PC-9 (cell line): Measurements from ENCODE around the gene KRT6C. TPM values are rescaled to one million over a fixed set of nuclear protein-coding genes. Genes with fewer than 3 reads are reported as not detected.
"Not testable (repeated sequence)": the region's sequence is repeated elsewhere in the genome, so short reads cannot be mapped to it uniquely, and the experiment has no call there.

Source experiments
- BruUV-seq: library from RNA; stranded (reverse); fragments of 400-500 nt; replicated peaks from 2 replicates; lab custom pipeline; 2021; lab: Mats Ljungman, UMichigan
- CTCF ChIA-PET: fragments of 300-600 bp; sonication (Branson Sonifier 250); formaldehyde crosslinking; loops from one replicate; lab custom pipeline; 2022; ENCODE audit warnings: antibody characterized with exemption; lab: Charles Lee
- POLR2A ChIA-PET: fragments of 300-600 bp; sonication (Branson Sonifier 250); formaldehyde crosslinking; loops from one replicate; lab custom pipeline; 2022; ENCODE audit warnings: antibody characterized with exemption; ENCODE audit not compliant: unreplicated experiment; lab: Charles Lee
- DNase-seq, 2 experiments: peaks; one replicate each; pipeline versions ENCODE4 v3.0.0 to v3.0.0-alpha.2; 2015 to 2022; ENCODE audit warnings: mixed read lengths in 1 of 2
- H2AFZ ChIP-seq: fragments of 200-600 bp; sonication (generic); 2 replicates; pipeline ENCODE4 v1.8.1; 2017; ENCODE audit warnings: antibody characterized with exemption
- H3F3A ChIP-seq: fragments of 200-600 bp; sonication (generic); 2 replicates; pipeline ENCODE4 v1.8.1; 2017; ENCODE audit warnings: antibody characterized with exemption, mild to moderate bottlenecking, low read depth; ENCODE audit not compliant: insufficient read depth
- H3K27ac ChIP-seq: fragments of 200-600 bp; sonication (generic); 2 replicates; pipeline ENCODE4 v1.6.1; 2016; ENCODE audit warnings: mixed run types
- H3K27me3 ChIP-seq: fragments of 200-600 bp; sonication (generic); 2 replicates; pipeline ENCODE4 v1.6.1; 2016; ENCODE audit warnings: low read depth, mixed run types; ENCODE audit not compliant: insufficient read depth
- H3K36me3 ChIP-seq: fragments of 200-600 bp; sonication (generic); 2 replicates; pipeline ENCODE4 v1.6.1; 2016; ENCODE audit warnings: low read depth, mixed run types
- H3K4me1 ChIP-seq: fragments of 200-600 bp; sonication (generic); replicated peaks from 2 replicates; pipeline ENCODE4 v1.6.1; 2016; ENCODE audit warnings: mixed run types; ENCODE audit not compliant: insufficient read depth
- H3K4me2 ChIP-seq: fragments of 200-600 bp; sonication (generic); 2 replicates; pipeline ENCODE4 v1.6.1; 2017; ENCODE audit warnings: mixed run types
- H3K4me3 ChIP-seq: fragments of 200-600 bp; sonication (generic); 2 replicates; pipeline ENCODE4 v1.6.1; 2016; ENCODE audit warnings: mixed run types
- H3K79me2 ChIP-seq: fragments of 200-600 bp; sonication (generic); 2 replicates; pipeline ENCODE4 v1.6.1; 2017; ENCODE audit warnings: low read depth, mixed run types
- H3K9me2 ChIP-seq: fragments of 200-600 bp; sonication (generic); 2 replicates; pipeline ENCODE4 v1.8.1; 2017; ENCODE audit warnings: mild to moderate bottlenecking; ENCODE audit not compliant: insufficient read depth
- H3K9me3 ChIP-seq: fragments of 200-600 bp; sonication (generic); 2 replicates; pipeline ENCODE4 v1.8.1; 2016; ENCODE audit warnings: low read depth; ENCODE audit not compliant: insufficient read depth
- H4K20me1 ChIP-seq: fragments of 200-600 bp; sonication (generic); 2 replicates; pipeline ENCODE4 v1.8.1; 2017; ENCODE audit not compliant: insufficient read depth
- CTCF ChIP-seq: fragments of 200-600 bp; sonication (generic); conservative IDR thresholded peaks from 2 replicates; pipeline ENCODE4 v1.6.1; 2017; ENCODE audit warnings: mixed run types, antibody characterized with exemption, mild to moderate bottlenecking, moderate library complexity
- EZH2 ChIP-seq: fragments of 200-600 bp; sonication (generic); IDR thresholded peaks from 2 replicates; pipeline ENCODE4 v1.8.0; 2017; ENCODE audit warnings: antibody characterized with exemption, low read depth
- intact Hi-C: fragments of 100-400 bp; cut with micrococcal nuclease; formaldehyde crosslinking; loops from one replicate; pipeline ENCODE4 v1.10.0; 2022; ENCODE audit not compliant: unreplicated experiment
- total RNA-seq: library from RNA; stranded (reverse); gene quantifications from 2 replicates; pipeline ENCODE4 v1.2.3, GENCODE V29; 2021

Gene KRT6C
- total RNA-seq, 1 experiment from 2014 or later = not detected

GRCh38 chr12:52494518-52494917 lies 20.9 kb upstream of the KRT6C start:
- Histone ChIP-seq H3F3A (peaks cover 20% of the 10 kb centered on the region; the same call in 1 of the 2 replicates), H3K4me3 (no peak overlapping the region), H3K36me3 (no peaks in the 10 kb centered on the region), H3K27me3 (no peaks in the 10 kb centered on the region), H3K79me2 (no peaks in the 10 kb centered on the region), H2AFZ (no peak overlapping the region), H4K20me1 (no peaks in the 10 kb centered on the region), H3K4me1 (peaks cover 41% of the 10 kb centered on the region), H3K9me2 (no peaks in the 10 kb centered on the region), H3K27ac (no peak overlapping the region), H3K9me3 (no peaks in the 10 kb centered on the region), H3K4me2 (peak overlapping the region; percentile 10; the same call in 1 of the 2 replicates)
- intact Hi-C loops = loop anchor here (2.0 to 5.0 kb wide), 3 partner anchors 52 to 376 kb away; no protein-coding TSS in a partner anchor
- DNase-seq = peak in 1 of 2 experiments; percentile 70
- no TSS peak for BruUV-seq
- ChIA-PET CTCF (interaction anchor here (1.1 to 1.3 kb wide), 3 partner anchors 13 to 376 kb away, joined by 3 to 5 read pairs (median 5); no protein-coding TSS in a partner anchor), POLR2A (interaction anchor here (0.5 to 1.0 kb wide), 7 partner anchors 29 to 805 kb away, joined by 3 to 9 read pairs (median 3); partner anchors contain the start of gene MYG1)
- TF ChIP-seq CTCF (no peak), EZH2 (no peak)

- Histone ChIP-seq H2AFZ (no peak overlapping the region), H3K9me3 (no peaks in the 10 kb centered on the region), H3K4me1 (peaks cover 41% of the 10 kb centered on the region), H3K9me2 (no peaks in the 10 kb centered on the region), H3K4me3 (no peak overlapping the region), H3K4me2 (no peak overlapping the region), H4K20me1 (no peaks in the 10 kb centered on the region), H3F3A (peaks cover 20% of the 10 kb centered on the region; the same call in 1 of the 2 replicates), H3K27ac (no peak overlapping the region), H3K36me3 (no peaks in the 10 kb centered on the region), H3K27me3 (no peaks in the 10 kb centered on the region), H3K79me2 (no peaks in the 10 kb centered on the region)
- CTCF ChIA-PET = interaction anchor here (1.1 to 1.3 kb wide), 3 partner anchors 13 to 377 kb away, joined by 3 to 5 read pairs (median 5); no protein-coding TSS in a partner anchor
- intact Hi-C loops = loop anchor here (2.0 to 5.0 kb wide), 3 partner anchors 51 to 377 kb away; no protein-coding TSS in a partner anchor
- POLR2A ChIA-PET = interaction anchor here (0.5 to 1.0 kb wide), 5 partner anchors 30 to 702 kb away, joined by 3 to 9 read pairs (median 3); no protein-coding TSS in a partner anchor
- BruUV-seq = no TSS peak
- DNase-seq = no peak
- TF ChIP-seq CTCF = no peak
- TF ChIP-seq EZH2 = no peak
Observed at GRCh38 chr12:52494100-52494499, 20.5 kb upstream of the KRT6C start.

- BruUV-seq = no TSS peak
- ChIA-PET CTCF (interaction anchor here (0.8 kb wide), 1 partner anchor 51 kb away, joined by 4 read pairs; no protein-coding TSS in a partner anchor), POLR2A (interaction anchor here (0.5 to 0.9 kb wide), 7 partner anchors 8 to 341 kb away, joined by 3 to 6 read pairs (median 4); partner anchors contain the start of gene KRT5)
Observed at GRCh38 chr12:52493172-52493571, 19.6 kb upstream of the KRT6C start, which contains the start of gene KRT6A. KRT6A (minus strand) TSS chr12:52493257; CDS start chr12:52493188, 69 bp downstream.

GRCh38 chr12:52492405-52492804 lies 18.8 kb upstream of the KRT6C start:
- H3K27ac ChIP-seq, H3K9me3 ChIP-seq, CTCF ChIA-PET, H4K20me1 ChIP-seq, H3K4me2 ChIP-seq, H3K79me2 ChIP-seq, POLR2A ChIA-PET, H3K9me2 ChIP-seq, DNase-seq, H3K27me3 ChIP-seq, H2AFZ ChIP-seq, H3K36me3 ChIP-seq, H3K4me3 ChIP-seq: not testable (repeated sequence)
- intact Hi-C loops = loop anchor here (5.0 kb wide), 1 partner anchor 90 kb away; no protein-coding TSS in a partner anchor
- Histone ChIP-seq H3F3A (peaks cover 20% of the 10 kb centered on the region; the same call in 1 of the 2 replicates), H3K4me1 (peaks cover 41% of the 10 kb centered on the region)
- TSS peak; percentile 60 for BruUV-seq

More at GRCh38 chr12:52493172-52493571, 19.6 kb upstream of the KRT6C start, which contains the start of gene KRT6A:
- H3K27me3 ChIP-seq = no peaks in the 10 kb centered on the region
- no peak within 1 kb of the TSS for H3K4me3 ChIP-seq
- no peaks in the 10 kb centered on the region for H3K9me2 ChIP-seq
- no peaks in the 10 kb centered on the region for H3K79me2 ChIP-seq
- intact Hi-C loops = loop anchor here (5.0 kb wide), 1 partner anchor 89 kb away; no protein-coding TSS in a partner anchor
- H3K9me3 ChIP-seq = no peaks in the 10 kb centered on the region
- H4K20me1 ChIP-seq = no peaks in the 10 kb centered on the region
- peak; percentile 60 to 62 for DNase-seq
- no peak within 1 kb of the TSS for H2AFZ ChIP-seq
- TF ChIP-seq EZH2 (no peak), CTCF (no peak)
- no peak within 1 kb of the TSS for H3K27ac ChIP-seq
- no peaks in the 10 kb centered on the region for H3K36me3 ChIP-seq
- H3K4me1 ChIP-seq = peaks cover 41% of the 10 kb centered on the region
- H3K4me2 ChIP-seq = no peak within 1 kb of the TSS
- peaks cover 20% of the 10 kb centered on the region; the same call in 1 of the 2 replicates for H3F3A ChIP-seq

- POLR2A ChIA-PET = interaction anchor here (0.6 kb wide), 1 partner anchor 259 kb away, joined by 3 read pairs; the partner anchor contains the start of gene KRT7
- intact Hi-C loops = loop anchor here (5.0 kb wide), 1 partner anchor 91 kb away; no protein-coding TSS in a partner anchor
- H3K27me3 ChIP-seq, H3K79me2 ChIP-seq, CTCF ChIA-PET, H3K27ac ChIP-seq, DNase-seq, H4K20me1 ChIP-seq, H3K9me3 ChIP-seq, H3K4me3 ChIP-seq, H3K9me2 ChIP-seq, BruUV-seq, H2AFZ ChIP-seq, H3K36me3 ChIP-seq, H3K4me2 ChIP-seq: not testable (repeated sequence)
- Histone ChIP-seq H3F3A (peaks cover 17% of the 10 kb centered on the region; the same call in 1 of the 2 replicates), H3K4me1 (peaks cover 33% of the 10 kb centered on the region)
Observed at GRCh38 chr12:52491495-52491894, 17.9 kb upstream of the KRT6C start.
